Kasumi-1 (cell line): Measurements from ENCODE around the gene INCENP.

Experiments
- DNase-seq, 2 experiments: peaks; one replicate each; lab custom pipeline; 2025; lab: John Stamatoyannopoulos, UW

The INCENP gene

DNA sequence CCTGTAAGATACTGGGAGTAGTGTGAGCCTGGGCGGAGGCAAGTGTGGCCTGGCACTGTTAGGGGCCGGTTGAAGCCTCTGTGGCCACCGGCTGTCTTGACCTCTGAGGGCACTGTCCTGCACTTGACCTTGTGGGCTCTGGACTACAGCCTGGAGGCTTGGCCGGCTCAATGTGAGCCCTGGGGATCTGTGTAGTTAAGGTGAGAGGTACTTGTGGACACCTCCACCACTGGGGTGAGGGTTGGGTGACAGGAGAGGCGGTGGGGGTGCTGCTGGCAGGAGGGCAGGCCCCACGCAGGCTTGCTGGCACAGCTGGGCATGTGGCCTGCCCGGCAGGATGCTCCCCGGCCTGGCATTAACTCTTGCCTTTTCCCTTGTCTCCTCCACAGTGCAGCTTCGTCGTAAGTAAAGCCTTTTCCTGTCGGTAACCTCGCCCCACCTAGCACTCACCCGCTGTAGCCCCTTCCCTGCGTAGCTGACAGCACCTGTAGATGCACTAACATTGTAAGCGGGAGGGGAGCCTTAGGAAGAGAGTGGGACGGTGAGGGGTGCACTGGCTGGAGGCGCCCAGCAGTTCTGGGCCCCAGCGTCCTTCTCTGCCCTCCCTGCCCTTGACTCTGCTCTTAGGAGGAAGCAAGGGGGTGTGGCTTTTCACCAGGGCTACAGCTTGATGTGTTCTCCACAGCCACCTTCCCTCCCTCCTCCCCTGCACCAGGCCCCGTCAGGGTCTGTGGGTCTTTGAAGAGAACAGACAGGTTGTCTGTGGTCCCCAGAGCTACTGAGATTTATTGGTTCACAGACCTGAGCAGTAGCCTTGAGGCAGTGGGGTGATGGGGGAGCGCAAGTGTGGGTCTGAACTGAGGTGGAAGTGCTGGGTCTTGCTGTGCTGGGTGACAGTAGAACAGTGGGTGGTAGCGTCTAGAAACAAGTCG, 17.6 kb downstream of the INCENP start:
- no peak for DNase-seq

DNA sequence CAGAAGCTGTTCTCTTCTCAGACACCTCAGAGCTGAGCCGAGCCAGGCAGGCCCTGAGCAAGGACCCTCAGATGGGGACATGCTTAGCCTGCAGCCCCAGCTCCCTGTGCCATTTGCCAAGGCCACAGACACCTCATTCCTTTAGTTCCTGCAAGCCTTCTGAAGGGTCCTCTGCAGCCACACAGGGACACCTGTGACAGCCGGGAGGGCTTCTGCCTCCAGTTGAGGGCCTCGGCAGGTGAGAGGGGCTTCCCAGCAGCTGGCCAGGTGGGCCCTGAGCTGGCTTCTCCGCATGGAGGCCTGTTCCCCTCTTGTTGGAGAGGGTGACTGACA, 18.2 kb downstream of the INCENP start:
- DNase-seq = no peak

DNA sequence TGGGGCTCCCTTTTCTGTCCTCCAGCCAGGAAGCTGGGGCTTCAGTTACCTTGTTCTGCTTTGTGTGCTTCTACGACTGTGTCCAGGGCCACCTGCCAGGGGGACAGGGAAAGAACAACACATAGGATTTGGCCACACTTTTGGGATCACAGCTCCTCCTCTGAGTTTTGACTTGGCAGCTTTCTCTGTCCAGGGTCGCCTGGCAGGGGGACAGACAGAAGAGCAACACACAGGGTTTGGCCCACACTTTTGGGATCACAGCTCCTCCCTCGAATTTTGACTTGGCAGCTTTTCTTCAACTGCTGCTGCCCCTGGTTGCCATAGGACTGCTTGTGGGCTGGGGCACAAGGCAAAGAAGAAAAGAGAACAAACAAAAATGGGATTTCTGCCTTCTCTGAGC, 19.1 kb downstream of the INCENP start:
- no peak for DNase-seq

DNA sequence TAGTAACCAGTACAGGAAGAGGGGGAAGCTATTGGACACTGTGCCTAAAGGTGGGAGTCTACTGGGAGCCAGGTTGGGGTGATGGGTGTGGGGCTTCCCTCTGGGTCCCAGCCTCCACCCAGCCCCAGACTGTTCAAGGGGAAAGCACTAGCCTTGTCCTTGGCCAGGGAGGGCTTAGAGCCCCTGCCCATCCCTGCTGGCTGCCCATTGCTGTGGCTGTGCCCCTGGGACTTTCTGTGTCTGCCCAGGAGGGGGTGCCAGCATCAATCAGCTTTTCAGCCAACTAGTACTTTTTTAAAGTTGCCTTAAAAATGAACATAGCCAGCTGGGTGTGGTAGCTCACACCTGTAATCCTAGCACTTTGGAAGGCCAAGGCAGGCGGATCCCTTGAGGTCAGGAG, 19.9 kb downstream of the INCENP start:
- no peak for DNase-seq

DNA sequence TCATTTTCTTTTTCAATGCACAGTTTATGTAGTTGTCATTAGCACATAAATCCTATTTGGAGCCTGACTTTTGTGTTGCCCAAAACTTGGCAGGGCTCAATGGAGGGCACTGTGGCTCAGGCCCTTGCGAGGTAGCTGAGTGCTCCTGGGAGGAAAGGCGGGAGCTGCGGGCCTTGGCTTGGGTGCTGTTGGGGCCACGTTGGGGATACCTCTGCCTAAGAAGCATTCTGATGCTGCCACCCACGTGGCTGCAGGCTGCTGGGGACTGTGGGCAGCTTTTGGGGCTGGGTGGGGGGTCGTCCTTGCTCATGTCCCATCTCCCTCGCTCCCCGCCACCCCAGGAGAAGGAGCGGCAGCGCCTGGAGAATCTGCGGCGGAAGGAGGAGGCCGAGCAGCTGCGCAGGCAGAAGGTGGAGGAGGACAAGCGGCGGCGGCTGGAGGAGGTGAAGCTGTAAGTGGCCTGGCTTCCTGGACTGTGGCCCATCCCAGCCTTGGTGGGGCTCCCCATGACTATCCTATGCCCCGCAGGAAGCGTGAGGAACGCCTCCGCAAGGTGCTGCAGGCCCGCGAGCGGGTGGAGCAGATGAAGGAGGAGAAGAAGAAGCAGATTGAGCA, 20.9 kb downstream of the INCENP start:
- DNase-seq = no peak

DNA sequence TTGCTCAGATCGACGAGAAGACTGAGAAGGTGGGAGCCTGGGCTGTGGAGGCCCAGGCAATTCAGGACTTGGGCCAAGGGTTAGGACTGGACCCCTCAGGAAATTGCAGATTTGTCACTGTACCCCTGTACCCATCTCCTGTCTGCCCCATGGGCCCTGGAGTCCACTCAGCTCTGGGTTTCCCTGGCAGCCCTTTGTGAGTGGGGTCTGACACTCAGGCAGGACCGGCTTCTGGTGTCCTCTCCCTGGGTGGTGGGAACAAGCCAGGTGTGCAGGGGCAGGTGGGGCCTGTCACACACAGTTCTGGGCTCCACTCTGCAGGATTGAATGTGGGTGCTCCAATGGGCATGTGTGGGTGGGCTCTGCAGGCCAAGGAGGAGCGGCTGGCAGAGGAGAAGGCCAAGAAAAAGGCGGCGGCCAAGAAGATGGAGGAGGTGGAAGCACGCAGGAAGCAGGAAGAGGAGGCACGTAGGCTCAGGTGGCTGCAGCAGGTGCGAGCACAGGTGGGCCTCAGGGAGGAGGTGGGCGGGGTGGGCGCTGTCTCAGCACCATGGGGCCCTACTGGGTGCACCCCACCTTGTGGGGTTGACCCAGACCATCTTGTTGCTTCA, 21.6 kb downstream of the INCENP start:
- DNase-seq = no peak

DNA sequence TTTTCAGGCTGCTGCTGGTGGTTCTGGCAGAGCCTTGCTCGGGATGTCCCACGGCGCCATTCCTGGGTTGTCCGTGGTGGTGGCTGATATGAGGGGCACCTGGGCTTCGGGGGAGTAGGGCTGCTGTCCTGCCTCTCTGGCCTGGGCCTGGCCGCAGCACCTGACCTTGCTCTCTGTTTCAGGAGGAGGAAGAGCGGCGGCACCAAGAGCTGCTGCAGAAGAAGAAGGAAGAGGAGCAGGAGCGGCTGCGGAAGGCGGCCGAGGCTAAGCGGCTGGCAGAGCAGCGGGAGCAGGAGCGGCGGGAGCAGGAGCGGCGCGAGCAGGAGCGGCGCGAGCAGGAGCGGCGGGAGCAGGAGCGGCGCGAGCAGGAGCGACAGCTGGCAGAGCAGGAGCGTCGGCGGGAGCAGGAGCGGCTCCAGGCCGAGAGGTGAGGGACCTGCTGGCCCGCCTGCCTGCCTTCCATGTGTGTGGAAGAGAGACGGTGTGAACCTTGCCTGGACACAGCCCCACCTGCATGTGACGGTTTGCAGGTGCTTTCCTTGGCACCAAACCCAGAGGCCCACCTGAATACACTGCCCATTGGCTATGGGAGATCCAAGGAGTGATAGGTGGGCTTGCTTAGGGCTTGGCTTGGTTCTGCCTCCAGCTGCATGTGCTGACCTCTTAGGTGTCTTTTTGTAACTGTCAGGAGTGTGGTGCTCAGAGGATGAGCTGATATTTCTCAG, 22.8 kb downstream of the INCENP start:
- no peak for DNase-seq

DNA sequence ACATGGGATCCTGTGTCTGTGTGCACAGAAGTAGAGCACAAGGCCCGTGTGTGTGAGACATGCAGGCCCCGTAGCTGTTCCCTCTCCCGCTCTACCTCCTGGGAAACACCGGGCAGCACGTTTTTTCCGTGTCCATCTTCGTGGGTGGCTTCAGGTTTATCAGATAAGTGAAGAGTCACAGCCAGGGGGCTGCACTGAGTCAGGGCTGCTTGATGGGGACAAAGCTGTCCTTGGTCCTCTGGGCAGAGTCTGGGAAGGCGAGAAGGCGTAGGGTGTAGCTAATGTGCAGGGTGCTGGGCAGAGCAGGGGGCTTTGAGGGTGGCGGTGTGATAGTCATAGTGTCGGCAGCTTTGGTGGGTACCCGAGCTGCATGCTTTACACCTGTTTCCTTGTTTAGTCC, 23.7 kb downstream of the INCENP start:
- no peak for DNase-seq

DNA sequence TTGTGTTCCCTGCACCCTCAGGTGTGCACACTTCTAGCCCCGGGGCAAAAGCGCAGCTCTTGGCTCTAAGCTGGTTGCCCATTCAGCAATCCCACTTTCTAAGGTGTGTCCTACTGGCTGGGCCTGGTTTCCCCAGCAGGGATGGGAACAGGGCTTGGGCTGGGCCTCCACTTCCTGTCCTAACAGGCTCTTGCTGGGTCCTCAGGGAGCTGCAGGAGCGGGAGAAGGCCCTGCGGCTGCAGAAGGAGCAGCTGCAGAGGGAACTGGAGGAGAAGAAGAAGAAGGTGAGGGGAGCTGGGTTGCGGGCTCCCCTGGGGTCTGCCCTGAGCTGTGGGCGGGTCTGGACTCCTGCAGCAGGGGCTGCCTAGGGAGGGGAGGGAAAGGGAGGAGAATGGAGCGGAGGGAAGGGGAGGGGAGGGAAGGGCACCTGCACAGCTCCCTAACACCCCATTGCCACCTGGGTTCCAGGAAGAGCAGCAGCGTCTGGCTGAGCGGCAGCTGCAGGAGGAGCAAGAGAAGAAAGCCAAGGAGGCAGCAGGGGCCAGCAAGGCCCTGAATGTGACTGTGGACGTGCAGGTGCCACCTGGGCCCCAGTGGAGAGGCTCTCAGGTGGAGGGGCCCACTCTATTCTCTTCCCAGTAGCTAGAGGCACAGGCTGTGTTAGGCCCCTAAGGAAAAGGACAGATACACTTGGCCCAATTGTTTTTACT, 24.6 kb downstream of the INCENP start:
- DNase-seq = no peak

DNA sequence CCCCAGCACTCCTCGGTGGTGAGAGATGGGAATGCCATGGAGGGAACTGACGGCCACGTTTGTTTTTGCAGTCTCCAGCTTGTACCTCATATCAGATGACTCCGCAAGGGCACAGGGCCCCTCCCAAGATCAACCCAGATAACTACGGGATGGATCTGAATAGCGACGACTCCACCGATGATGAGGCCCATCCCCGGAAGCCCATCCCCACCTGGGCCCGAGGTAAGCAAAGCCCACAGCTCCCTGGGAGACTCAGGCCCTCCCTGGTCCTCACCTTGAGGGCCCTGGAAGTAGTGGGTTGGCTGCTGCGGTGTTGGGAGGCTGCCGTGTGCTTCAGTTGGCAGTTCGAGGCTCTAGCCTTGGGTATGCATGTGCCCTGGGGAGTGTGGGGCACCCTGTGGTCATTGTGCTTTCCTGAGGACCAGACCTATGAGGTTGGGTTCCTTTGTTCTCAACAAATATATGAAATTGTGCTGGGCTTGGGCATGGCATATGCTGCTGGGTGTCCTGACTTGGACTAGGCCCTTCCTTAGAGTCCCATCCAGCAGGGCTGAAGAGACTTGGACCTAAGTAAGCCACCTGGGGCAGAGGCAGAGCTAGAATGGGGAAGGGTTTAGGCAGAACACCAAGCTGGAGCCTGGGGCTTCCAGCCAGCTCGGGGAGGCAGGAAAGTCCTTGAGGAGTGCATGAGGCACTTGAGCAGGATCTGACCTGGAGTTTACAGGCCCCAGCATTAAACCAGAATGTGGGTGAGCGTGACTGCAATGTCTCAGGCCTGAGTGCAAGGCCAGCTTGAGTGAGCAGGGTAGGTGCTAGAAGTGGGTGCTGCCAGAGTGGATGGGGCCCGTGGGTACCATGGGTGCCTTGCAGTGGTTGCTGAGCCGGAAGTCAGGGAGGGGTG, 26.4 kb downstream of the INCENP start:
- no peak for DNase-seq

DNA sequence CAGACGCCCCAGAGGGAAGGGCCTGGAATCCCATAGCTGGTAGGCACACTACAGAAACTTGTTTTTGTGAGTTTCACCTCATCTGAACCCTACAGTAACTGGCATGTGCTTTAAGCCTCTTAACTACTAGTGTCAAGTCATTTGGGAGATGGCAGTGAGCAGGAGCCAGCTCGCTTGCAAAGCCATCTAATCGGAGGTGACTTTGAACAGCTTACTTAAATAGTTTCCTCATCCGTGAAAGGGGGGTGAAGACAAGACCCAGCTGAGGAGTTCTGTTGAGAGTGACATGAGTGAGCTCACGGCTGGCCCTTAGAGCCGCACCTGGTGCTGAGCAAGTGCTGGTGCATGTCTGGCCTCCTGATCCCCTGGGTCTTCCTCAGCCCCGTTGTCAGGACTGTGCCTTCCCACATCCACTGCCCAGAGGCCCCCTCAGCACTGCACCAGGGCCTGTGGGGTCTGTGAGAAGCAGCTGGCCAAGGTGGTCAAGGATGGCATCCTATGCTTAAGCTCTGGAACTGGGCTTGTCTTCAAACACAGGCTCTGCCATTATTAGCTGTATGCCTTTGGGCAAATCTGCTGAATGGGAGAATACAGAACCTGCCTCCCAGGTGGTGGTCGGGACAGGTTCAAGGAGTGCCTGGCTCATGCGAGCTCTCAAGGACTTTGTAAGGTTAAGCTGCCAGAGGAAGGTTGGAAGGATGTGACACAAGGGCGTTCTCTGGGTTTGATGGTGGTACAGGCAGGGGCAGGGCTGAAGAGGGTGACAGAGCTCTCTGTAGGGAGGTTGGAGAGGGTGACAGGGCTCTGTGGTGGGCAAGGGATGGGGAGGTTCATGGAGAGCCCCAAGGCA, 27.3 kb downstream of the INCENP start:
- no peak for DNase-seq

DNA sequence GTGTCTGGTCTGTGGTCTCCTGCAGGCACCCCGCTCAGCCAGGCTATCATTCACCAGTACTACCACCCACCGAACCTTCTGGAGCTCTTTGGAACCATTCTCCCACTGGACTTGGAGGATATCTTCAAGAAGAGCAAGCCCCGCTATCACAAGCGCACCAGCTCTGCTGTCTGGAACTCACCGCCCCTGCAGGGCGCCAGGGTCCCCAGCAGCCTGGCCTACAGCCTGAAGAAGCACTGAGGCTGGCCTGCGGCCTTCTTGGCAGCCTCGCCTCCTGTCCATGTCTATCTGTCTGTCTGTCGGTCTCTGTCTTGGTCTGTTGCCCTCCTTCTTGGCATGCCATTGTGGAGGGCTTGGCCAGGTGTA, 27.9 kb downstream of the INCENP start:
- no peak for DNase-seq

DNA sequence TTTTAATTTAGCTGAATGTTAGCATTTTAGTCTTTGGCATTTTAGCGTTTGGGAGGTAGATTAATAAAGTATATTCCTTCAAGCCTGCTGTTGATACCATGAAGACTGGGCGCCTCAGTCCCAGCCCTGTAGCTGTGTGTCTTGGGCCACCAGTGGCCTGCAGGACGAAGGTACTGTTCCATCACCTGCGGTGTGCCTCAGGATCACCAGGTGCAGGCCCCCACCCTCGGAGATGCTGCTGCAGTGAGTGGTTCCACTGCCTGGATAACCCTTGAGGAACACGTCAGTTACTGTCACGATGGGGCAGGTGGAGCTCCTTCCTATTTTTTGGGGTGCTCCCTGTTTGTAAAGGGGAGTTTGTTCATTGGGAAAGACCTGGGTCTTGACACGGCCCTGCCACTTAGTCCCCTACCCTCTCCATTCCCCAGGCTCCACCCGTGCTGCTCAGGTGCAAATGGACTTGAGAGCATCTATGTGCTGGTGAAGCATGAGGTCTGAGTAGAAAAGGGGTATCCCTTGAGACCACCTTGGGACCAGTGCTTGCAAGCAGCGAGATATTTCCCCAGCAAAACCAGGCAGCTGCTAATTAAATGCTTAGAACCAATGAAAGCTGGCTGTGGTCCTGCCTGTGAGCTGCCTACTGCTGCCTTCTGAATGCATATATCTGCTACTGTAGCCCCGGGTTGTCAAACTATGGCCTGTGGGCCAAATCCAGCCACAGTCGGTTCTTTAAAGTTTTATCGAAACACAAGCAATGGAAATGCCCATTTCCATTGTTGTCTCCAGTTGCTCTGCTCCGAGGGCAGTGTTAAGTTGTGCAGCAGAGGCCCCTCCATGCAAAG, 28.7 kb downstream of the INCENP start:
- DNase-seq = no peak

DNA sequence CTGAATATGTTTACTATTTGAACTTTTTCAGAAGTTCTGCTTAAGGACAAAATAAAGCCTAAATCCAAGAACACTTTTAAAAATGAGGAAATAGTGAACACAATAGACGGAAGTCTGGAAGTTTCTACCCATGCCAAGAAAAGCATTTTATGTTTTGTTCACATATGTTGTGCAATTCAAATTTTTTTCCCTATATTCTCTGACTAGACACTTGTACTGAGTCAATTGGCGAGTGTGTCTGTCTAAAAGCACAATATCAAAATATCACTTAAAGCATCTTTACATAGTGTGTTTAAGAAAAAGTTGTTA, 29.2 kb downstream of the INCENP start:
- no peak for DNase-seq

DNA sequence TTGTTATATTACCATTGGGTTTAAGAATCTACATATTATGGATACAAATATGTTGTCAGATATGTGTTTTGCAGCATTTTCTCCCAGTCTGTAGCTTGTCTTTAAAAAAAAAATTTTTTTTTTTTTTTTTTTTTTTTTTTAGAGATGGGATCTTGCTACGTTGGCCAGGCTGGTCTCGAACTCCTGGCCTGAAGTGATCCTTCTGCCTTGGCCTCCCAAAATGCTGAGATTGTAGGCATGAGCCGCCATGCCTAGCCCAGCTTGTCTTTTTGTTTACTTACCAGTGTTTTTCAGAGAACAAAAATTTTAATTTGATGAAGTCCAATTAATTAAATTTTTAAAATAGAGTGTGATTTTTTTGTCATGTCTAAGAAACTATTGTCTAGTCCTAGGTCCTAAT, 29.8 kb downstream of the INCENP start:
- no peak for DNase-seq

DNA sequence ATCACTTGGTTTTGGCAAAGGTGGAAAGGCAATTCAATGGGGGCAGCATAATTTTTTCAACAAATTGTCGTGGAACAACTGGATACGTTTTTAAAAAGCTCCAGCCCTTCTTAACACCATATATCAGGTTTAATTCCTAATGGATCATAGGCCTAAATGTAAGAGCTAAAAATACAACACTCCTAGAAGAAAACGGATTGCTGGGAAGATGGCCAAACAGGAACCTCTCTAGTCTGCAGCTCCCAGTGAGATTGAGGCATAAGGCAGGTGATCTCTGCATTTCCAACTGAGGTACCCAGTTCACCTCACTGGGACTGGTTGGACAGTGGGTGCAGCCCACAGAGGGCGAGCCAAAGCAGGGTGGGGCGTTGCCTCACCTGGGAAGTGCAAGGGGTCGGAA, 33.8 kb downstream of the INCENP start:
- DNase-seq = no peak

DNA sequence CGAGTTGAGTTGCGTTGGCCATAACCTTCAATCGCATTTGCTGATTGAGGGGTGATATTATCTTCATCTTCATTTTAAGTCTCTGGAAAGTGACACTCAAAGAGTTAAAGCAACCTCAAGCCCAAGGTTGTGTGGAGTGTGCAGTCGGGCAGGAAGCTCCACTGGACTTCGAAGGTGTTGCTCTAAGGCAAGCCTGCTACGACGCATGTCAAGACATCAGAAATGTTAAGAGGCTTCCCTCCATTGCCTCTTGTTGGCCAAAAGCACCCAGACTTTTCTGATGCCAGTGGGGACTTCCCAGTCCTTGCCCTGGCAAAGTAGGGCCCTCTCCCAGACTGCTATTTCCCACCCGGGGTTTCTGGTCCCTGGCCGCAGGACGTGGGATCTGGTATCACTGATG, 42.6 kb downstream of the INCENP start:
- no peak for DNase-seq

DNA sequence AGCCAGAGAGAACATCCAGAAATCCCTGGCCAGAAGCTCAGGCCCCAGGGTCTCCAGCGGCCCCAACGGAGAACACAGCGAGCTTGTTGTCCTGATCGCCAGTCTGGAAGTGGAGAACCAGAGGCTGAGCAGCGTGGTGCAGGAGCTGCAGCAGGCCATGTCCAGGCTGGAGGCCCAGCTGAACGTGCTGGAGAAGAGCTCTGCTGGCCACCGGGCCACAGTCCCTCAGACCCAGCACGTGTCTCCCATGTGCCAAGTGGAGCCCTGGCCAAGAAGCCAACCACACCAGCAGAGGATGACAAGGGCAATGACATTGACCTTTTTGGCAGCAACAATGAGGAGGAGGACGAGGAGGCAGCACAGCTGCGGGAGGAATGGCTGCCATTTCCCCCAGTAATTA, 45.6 kb downstream of the INCENP start:
- no peak for DNase-seq

DNA sequence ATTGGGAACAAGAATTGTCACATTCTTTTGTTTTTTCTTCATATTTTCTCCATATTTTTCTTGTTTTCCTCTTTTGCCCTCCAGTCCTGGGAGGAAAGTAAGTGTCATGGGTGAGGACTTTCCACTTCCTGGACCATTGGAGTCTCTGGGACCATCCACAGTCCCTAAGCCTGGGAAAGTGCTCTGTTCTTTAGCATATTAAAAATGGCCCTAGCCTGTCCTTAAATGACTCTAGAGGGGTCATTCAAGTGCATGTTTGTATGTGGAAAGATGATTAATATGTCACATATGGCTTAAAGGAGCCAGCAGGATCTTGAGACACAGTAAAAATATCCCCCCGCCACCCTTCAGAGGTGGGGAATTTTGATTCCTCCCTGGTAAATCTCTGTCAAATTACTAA, 46.1 kb downstream of the INCENP start:
- no peak for DNase-seq
